Neuronal stem cell (in vitro differentiated cells): ENCODE measurements around the gene NRSN2.
A peak's percentile ranks its signal among the peaks of the same experiment; 100 is the strongest.
"Not testable (repeated sequence)": the region's sequence is repeated elsewhere in the genome, so short reads cannot be mapped to it uniquely, and the experiment has no call there.

Experiments used
- DNase-seq: peaks from one replicate; pipeline ENCODE4 v3.0.0-alpha.2; 2013; ENCODE audit warnings: low spot score
- H2AFZ ChIP-seq: one replicate; pipeline ENCODE4 v1.6.1; 2013; ENCODE audit warnings: mild to moderate bottlenecking, low read length, inconsistent platforms
- H2AK5ac ChIP-seq: 2 replicates; pipeline ENCODE4 v1.6.1; 2013; ENCODE audit warnings: low read depth, mild to moderate bottlenecking, inconsistent platforms, low read length, moderate library complexity, mixed read lengths
- H2BK120ac ChIP-seq: 2 replicates; pipeline ENCODE4 v1.6.1; 2013; ENCODE audit warnings: low read depth, mild to moderate bottlenecking, inconsistent platforms, low read length, moderate library complexity, mixed read lengths
- H2BK12ac ChIP-seq: one replicate; pipeline ENCODE4 v1.6.1; 2013; ENCODE audit warnings: low read length, inconsistent platforms
- H2BK15ac ChIP-seq: 2 replicates; pipeline ENCODE4 v1.6.1; 2013; ENCODE audit warnings: mild to moderate bottlenecking, low read length, inconsistent platforms, mixed read lengths
- H2BK5ac ChIP-seq: one replicate; pipeline ENCODE4 v1.6.1; 2013; ENCODE audit warnings: inconsistent platforms, mild to moderate bottlenecking, low read length, moderate library complexity
- H3K14ac ChIP-seq: one replicate; pipeline ENCODE4 v1.6.1; 2013; ENCODE audit warnings: low read length, inconsistent platforms
- H3K18ac ChIP-seq: 2 replicates; pipeline ENCODE4 v1.6.1; 2013; ENCODE audit warnings: low read length, inconsistent platforms
- H3K23ac ChIP-seq: 2 replicates; pipeline ENCODE4 v1.6.1; 2013; ENCODE audit warnings: low read depth, mild to moderate bottlenecking, mixed read lengths, low read length, inconsistent platforms; ENCODE audit not compliant: poor library complexity
- H3K27ac ChIP-seq: replicated peaks from 3 replicates; pipeline ENCODE4 v1.5.1; 2013; ENCODE audit warnings: low read length, inconsistent platforms
- H3K27me3 ChIP-seq, 3 experiments: 2 replicates each; pipeline ENCODE4 v1.6.1; 2013; ENCODE audit warnings: low read length in 3 of 3, mild to moderate bottlenecking in 2 of 3, inconsistent platforms in 1 of 3, low read depth in 1 of 3, mixed read lengths in 1 of 3, moderate library complexity in 1 of 3; ENCODE audit not compliant: control insufficient read depth in 3 of 3, insufficient read depth in 3 of 3
- H3K36me3 ChIP-seq, 2 donors: replicated peaks in 1 of 2; 2 replicates each; pipeline ENCODE4 v1.6.1; 2013; ENCODE audit warnings: low read length in 2 of 2; ENCODE audit not compliant: control insufficient read depth in 2 of 2, insufficient read depth in 2 of 2
- H3K4ac ChIP-seq: 2 replicates; pipeline ENCODE4 v1.6.1; 2013; ENCODE audit warnings: inconsistent platforms, mild to moderate bottlenecking, low read length, moderate library complexity
- H3K4me1 ChIP-seq, 2 donors: 1 replicate in 1 of 2; 2 replicates in 1 of 2; pipeline ENCODE4 v1.6.1; 2013; ENCODE audit warnings: low read length in 2 of 2, low read depth in 1 of 2; ENCODE audit not compliant: control insufficient read depth in 2 of 2, insufficient read depth in 1 of 2
- H3K4me2 ChIP-seq: one replicate; pipeline ENCODE4 v1.6.1; 2013; ENCODE audit warnings: mild to moderate bottlenecking, low read length, inconsistent platforms; ENCODE audit not compliant: insufficient read depth, poor library complexity, severe bottlenecking
- H3K4me3 ChIP-seq, 2 donors: 2 replicates each; pipeline ENCODE4 v1.5.1; 2013; ENCODE audit warnings: low read length in 2 of 2, mild to moderate bottlenecking in 2 of 2, inconsistent platforms in 1 of 2, moderate library complexity in 1 of 2
- H3K79me1 ChIP-seq: one replicate; pipeline ENCODE4 v1.6.1; 2013; ENCODE audit warnings: low read depth, mild to moderate bottlenecking, inconsistent platforms, low read length, moderate library complexity
- H3K9ac ChIP-seq: one replicate; pipeline ENCODE4 v1.6.1; 2013; ENCODE audit warnings: mild to moderate bottlenecking, low read depth, low read length, inconsistent platforms; ENCODE audit not compliant: poor library complexity
- H3K9me3 ChIP-seq, 2 donors: replicated peaks in 1 of 2; 2 replicates each; pipeline versions ENCODE3 to v1.6.1; 2013; ENCODE audit warnings: low read length in 2 of 2, mild to moderate bottlenecking in 2 of 2, inconsistent platforms in 1 of 2, low read depth in 1 of 2, mixed read lengths in 1 of 2, moderate library complexity in 1 of 2; ENCODE audit not compliant: control insufficient read depth in 2 of 2, insufficient read depth in 1 of 2
- H4K8ac ChIP-seq: one replicate; pipeline ENCODE4 v1.6.1; 2013; ENCODE audit warnings: low read depth, mild to moderate bottlenecking, inconsistent platforms, low read length, moderate library complexity
- H4K91ac ChIP-seq: one replicate; pipeline ENCODE4 v1.6.1; 2013; ENCODE audit warnings: low read length, low read depth, mild to moderate bottlenecking, inconsistent platforms; ENCODE audit not compliant: poor library complexity
- WGBS, 2 donors: extraction: QIAGEN DNeasy Blood & Tissue Kit; methylation state at CpG; one replicate each; pipeline ENCODE4 v1.1.7; 2013; ENCODE audit warnings: missing lambda C conversion rate in 2 of 2, mixed read lengths in 1 of 2; ENCODE audit not compliant: insufficient read length in 2 of 2, insufficient replicate concordance in 1 of 2; ENCODE audit errors: extremely low coverage in 2 of 2; 5-methylcytosine and 5-hydroxymethylcytosine counted together

Gene NRSN2

GRCh38 chr20:377578-377977, 30.7 kb downstream of the NRSN2 start:
- not testable (repeated sequence) for DNase-seq, H3K27ac ChIP-seq, H2BK12ac ChIP-seq, H4K91ac ChIP-seq, H3K9ac ChIP-seq, H3K9me3 ChIP-seq, H3K79me1 ChIP-seq, H3K14ac ChIP-seq, H3K23ac ChIP-seq, H3K4me2 ChIP-seq, H2BK5ac ChIP-seq, H3K4ac ChIP-seq, H3K4me1 ChIP-seq, H4K8ac ChIP-seq, H3K4me3 ChIP-seq, H2AFZ ChIP-seq, H3K18ac ChIP-seq, H2BK120ac ChIP-seq, H2BK15ac ChIP-seq, H3K36me3 ChIP-seq, H2AK5ac ChIP-seq
- WGBS, 2 donors: no CpG with 5 or more reads among the region's 12 CpGs
- H3K27me3 ChIP-seq: peaks cover 2 to 14% (median 12%) of the 10 kb centered on the region in 3 experiments

DNA sequence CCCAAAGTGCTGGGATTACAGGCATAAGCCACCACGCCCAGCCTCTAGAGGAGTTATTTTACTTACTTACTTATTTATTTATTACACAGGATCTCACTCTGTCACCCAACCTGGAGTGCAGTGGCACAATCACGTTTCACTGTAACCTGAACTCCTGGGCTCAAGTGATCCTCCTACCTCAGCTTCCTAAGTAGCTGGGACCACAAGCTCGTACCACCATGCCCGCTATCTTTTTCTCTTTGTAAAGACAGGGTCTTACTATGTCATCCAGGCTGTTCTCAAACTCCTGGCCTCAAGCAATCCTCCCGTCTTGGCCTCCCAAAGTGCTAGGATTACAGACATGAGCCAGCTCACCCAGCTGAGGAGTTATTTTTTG, 32.0 kb downstream of the NRSN2 start:
- Histone ChIP-seq H2AK5ac (no peak overlapping the region), H3K4ac (no peak overlapping the region), H3K14ac (no peak overlapping the region), H3K27me3 (peaks cover 2 to 15% (median 12%) of the 10 kb centered on the region in 3 experiments), H3K23ac (no peak overlapping the region), H3K9me3 (no peaks in the 10 kb centered on the region), H3K4me1 (peaks cover 3 to 5% of the 10 kb centered on the region in 2 donors), H2BK5ac (no peak overlapping the region), H2BK12ac (no peak overlapping the region), H2BK15ac (no peak overlapping the region), H4K91ac (no peak overlapping the region), H3K27ac (no peak overlapping the region), H3K4me3 (no peak overlapping the region), H3K18ac (no peak overlapping the region), H3K9ac (no peak overlapping the region), H3K4me2 (no peak overlapping the region), H2BK120ac (no peak overlapping the region), H2AFZ (no peak overlapping the region), H4K8ac (no peak overlapping the region), H3K79me1 (no peaks in the 10 kb centered on the region), H3K36me3 (no peaks in the 10 kb centered on the region)
- WGBS, 2 donors: no CpG with 5 or more reads among the region's 5 CpGs
- DNase-seq: no peak

DNA sequence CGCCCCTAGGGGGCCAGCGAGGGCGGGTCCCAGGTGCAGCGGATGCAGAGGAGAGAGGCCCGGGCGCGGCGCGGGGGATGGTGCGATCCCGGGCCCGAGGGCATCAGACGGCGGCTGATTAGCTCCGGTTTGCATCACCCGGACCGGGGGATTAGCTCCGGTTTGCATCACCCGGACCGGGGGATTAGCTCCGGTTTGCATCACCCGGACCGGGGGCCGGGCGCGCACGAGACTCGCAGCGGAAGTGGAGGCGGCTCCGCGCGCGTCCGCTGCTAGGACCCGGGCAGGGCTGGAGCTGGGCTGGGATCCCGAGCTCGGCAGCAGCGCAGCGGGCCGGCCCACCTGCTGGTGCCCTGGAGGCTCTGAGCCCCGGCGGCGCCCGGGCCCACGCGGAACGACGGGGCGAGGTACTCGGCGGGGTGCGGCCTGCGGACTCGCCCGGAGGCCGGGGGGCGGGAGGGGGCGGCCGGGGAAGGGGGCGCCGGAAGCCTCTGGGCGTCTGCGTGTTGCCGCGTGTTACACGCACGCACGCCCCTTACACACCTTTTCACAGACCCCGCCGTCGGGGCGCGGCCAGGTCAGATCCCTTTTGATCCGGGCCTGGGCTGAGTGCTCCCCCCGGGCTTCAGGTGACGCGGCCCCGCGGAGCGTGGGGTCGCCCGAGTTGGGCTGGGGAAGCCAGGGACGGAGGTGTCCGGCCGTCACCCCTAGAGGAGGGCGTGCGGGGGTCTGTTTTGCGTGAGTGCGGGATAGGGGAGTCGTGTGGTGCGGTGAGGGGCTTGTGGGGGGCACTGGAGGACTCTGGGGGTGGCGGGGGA, 34.1 kb downstream of the NRSN2 start:
- H2BK15ac ChIP-seq: no peak overlapping the region
- H4K8ac ChIP-seq: no peak overlapping the region
- peak overlapping the region; percentile 97 for H3K4me2 ChIP-seq
- peak overlapping the region; percentile 84 for H2BK120ac ChIP-seq
- no peaks in the 10 kb centered on the region for H3K9me3 ChIP-seq
- peaks cover 2 to 16% (median 12%) of the 10 kb centered on the region in 3 experiments for H3K27me3 ChIP-seq
- peak; percentile 48 for DNase-seq
- H2BK12ac ChIP-seq: no peak overlapping the region
- H3K4me1 ChIP-seq: peaks cover 4 to 5% of the 10 kb centered on the region in 2 donors
- H3K36me3 ChIP-seq: no peaks in the 10 kb centered on the region
- H3K18ac ChIP-seq: peak overlapping the region; percentile 91
- H3K27ac ChIP-seq: no peak overlapping the region
- H3K4me3 ChIP-seq: peak overlapping the region; percentile 65 to 79
- H3K9ac ChIP-seq: peak overlapping the region; percentile 81
- H3K79me1 ChIP-seq: no peaks in the 10 kb centered on the region
- peak overlapping the region; percentile 79 for H2BK5ac ChIP-seq
- H3K23ac ChIP-seq: peak overlapping the region; percentile 18
- no peak overlapping the region for H3K4ac ChIP-seq
- peak overlapping the region; percentile 65 for H3K14ac ChIP-seq
- no peak overlapping the region for H4K91ac ChIP-seq
- H2AK5ac ChIP-seq: peak overlapping the region; percentile 54
- H2AFZ ChIP-seq: peak overlapping the region; percentile 94
- WGBS, 2 donors: no CpG with 5 or more reads among the region's 93 CpGs

GRCh38 chr20:381581-382290, 34.8 kb downstream of the NRSN2 start:
- Histone ChIP-seq H2BK15ac (no peak overlapping the region), H3K9me3 (no peaks in the 10 kb centered on the region), H3K27ac (no peak overlapping the region), H2AFZ (peak overlapping the region; percentile 94), H4K8ac (no peak overlapping the region), H3K4me1 (peaks cover 4 to 5% of the 10 kb centered on the region in 2 donors), H4K91ac (no peak overlapping the region), H3K9ac (peak overlapping the region; percentile 81), H2AK5ac (peak overlapping the region; percentile 54), H3K36me3 (no peaks in the 10 kb centered on the region), H3K4me2 (peak overlapping the region; percentile 97), H3K4ac (no peak overlapping the region), H3K27me3 (peaks cover 2 to 16% (median 12%) of the 10 kb centered on the region in 3 experiments), H2BK120ac (no peak overlapping the region), H2BK12ac (no peak overlapping the region), H3K4me3 (peak overlapping the region; percentile 65 to 79), H2BK5ac (no peak overlapping the region), H3K23ac (no peak overlapping the region), H3K18ac (peak overlapping the region; percentile 87), H3K79me1 (no peaks in the 10 kb centered on the region), H3K14ac (no peak overlapping the region)
- no CpG with 5 or more reads among the region's 49 CpGs for WGBS, 2 donors
- peak; percentile 30 for DNase-seq
